Uterus (tissue), 4 donors: ENCODE data around the gene GLDC. TPM values are rescaled to one million over a fixed set of nuclear protein-coding genes. Genes with fewer than 3 reads are reported as not detected.
"Not testable (repeated sequence)": the region's sequence is repeated elsewhere in the genome, so short reads cannot be mapped to it uniquely, and the experiment has no call there.

Source experiments
- DNase-seq, 2 donors: peaks; one replicate each; pipeline ENCODE4 v3.0.0-alpha.2; 2019 to 2020
- H3K27ac ChIP-seq, 2 donors: fragments of 200-600 bp; sonication (generic); 1 replicate in 1 of 2; 2 replicates in 1 of 2; pipeline ENCODE4 v1.5.1; 2016 to 2018
- H3K27me3 ChIP-seq, 2 donors: fragments of 200-600 bp; sonication (generic); one replicate each; pipeline ENCODE4 v1.5.1; 2018 to 2019; ENCODE audit warnings: control low read depth in 1 of 2
- H3K36me3 ChIP-seq, 2 donors: fragments of 200-600 bp; sonication (generic); one replicate each; pipeline ENCODE4 v1.5.1; 2019; ENCODE audit warnings: control low read depth in 1 of 2
- H3K4me1 ChIP-seq, 2 donors: fragments of 200-600 bp; sonication (generic); one replicate each; pipeline ENCODE4 v1.5.1; 2018 to 2019; ENCODE audit warnings: control low read depth in 1 of 2
- H3K4me3 ChIP-seq, 2 donors: fragments of 200-600 bp; sonication (generic); 1 replicate in 1 of 2; 2 replicates in 1 of 2; pipeline ENCODE4 v1.5.1; 2018 to 2019; ENCODE audit warnings: mild to moderate bottlenecking in 1 of 2
- H3K9me3 ChIP-seq, 2 donors: fragments of 200-600 bp; sonication (generic); one replicate each; pipeline ENCODE4 v1.5.1; 2019; ENCODE audit warnings: control low read depth in 1 of 2
- POLR2A ChIP-seq, 2 donors: fragments of 450-650 bp; IDR thresholded peaks; one replicate each; pipeline ENCODE4 v1.6.1; 2016; ENCODE audit warnings: antibody characterized with exemption in 2 of 2, mild to moderate bottlenecking in 1 of 2, moderate library complexity in 1 of 2
- intact Hi-C: fragments of 100-400 bp; cut with DNase I; formaldehyde crosslinking; loops from one replicate; pipeline ENCODE4 v1.15.1; 2023; ENCODE audit warnings: low total_unique reads
- total RNA-seq, 4 donors: library from RNA; depleted of rRNA in 3 of 4; stranded (reverse); fragments of >200 nt in 3 of 4; gene quantifications; one replicate each; pipeline versions ENCODE4 v1.1.0 to v1.2.4, GENCODE V29; 2014 to 2023
- TF ChIP-seq, protein P1 (sequence below), 4 experiments: fragments of 200-600 bp in 2 of 4; fragments of 450-650 bp in 2 of 4; sonication (generic) in 2 of 4; IDR thresholded peaks; one replicate each; pipeline ENCODE4 v1.5.1; 2016 to 2019; ENCODE audit warnings: antibody characterized with exemption in 4 of 4, mild to moderate bottlenecking in 2 of 4, moderate library complexity in 1 of 4
- donor health status: DM: yes; HTN: yes; CAD: no.

The GLDC gene
- total RNA-seq, 4 donors from 2014 or later, result 0.26 to 8.4 (median 0.79) TPM; not detected in 1

DNA sequence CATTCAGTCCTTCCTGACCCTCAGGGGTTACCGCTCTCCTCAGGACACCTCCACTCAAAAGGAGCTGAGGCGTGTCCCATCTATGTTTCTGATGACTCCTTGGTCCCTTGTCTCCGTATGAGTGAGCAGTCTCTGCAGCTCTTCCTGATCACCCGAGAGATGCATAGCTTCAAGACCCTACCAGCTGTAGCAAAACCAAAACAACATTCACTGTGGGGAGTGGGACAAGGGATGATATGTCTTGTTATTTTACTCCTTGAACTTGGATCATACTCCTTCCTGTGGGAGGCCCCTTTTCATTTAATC is 14.4 kb downstream of the GLDC start:
- intact Hi-C loops, result no loop called here
- no peak for TF ChIP-seq POLR2A (IDR thresholded peaks at IDR 0.05)
- TF ChIP-seq, protein P1, sequence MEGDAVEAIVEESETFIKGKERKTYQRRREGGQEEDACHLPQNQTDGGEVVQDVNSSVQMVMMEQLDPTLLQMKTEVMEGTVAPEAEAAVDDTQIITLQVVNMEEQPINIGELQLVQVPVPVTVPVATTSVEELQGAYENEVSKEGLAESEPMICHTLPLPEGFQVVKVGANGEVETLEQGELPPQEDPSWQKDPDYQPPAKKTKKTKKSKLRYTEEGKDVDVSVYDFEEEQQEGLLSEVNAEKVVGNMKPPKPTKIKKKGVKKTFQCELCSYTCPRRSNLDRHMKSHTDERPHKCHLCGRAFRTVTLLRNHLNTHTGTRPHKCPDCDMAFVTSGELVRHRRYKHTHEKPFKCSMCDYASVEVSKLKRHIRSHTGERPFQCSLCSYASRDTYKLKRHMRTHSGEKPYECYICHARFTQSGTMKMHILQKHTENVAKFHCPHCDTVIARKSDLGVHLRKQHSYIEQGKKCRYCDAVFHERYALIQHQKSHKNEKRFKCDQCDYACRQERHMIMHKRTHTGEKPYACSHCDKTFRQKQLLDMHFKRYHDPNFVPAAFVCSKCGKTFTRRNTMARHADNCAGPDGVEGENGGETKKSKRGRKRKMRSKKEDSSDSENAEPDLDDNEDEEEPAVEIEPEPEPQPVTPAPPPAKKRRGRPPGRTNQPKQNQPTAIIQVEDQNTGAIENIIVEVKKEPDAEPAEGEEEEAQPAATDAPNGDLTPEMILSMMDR (IDR thresholded peaks at IDR 0.05), result no peak
- no peaks in the 10 kb centered on the region for H3K9me3 ChIP-seq
- H3K27me3 ChIP-seq, result no peaks in the 10 kb centered on the region
- H3K36me3 ChIP-seq, result no peaks in the 10 kb centered on the region
- H3K27ac ChIP-seq, result no peak overlapping the region
- H3K4me1 ChIP-seq, result no peaks in the 10 kb centered on the region
- no peak overlapping the region for H3K4me3 ChIP-seq
- DNase-seq, result no peak

DNA sequence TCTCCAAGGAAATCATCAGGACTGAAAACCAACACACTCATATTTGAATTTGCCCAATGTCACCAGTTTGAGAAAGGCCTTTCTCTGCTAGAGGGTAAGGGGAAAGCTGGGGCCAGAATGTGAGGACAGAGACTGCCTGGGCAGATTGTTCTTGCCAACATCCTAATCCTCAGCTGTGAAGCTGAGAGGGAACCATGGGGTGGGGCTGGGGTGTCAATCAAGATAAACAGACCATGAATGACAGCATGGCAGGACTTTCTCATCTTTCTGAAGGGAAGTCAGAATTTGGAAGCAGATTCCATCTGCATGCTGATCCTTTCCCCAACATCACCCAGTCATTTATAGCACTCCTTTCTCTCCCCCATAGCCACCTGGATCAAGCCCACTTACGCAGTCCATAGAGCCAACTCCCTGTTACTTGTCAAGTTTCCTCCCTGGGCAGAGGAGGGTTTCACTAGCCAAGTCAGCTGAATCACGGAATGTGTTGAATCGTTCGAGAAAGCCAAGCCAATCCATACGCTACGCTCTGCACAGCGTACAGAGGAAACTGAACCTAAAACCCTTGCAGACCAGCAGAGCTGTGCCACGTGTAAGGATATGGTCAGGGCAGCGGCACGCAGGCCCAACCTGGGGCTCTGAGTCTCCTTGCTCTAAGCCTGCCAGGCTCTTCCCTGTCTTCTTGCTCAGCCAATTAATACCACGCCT is 14.9 kb downstream of the GLDC start:
- no peak for TF ChIP-seq POLR2A (IDR thresholded peaks at IDR 0.05)
- TF ChIP-seq, protein P1 (IDR thresholded peaks at IDR 0.05), result no peak
- no peaks in the 10 kb centered on the region for H3K36me3 ChIP-seq
- no peaks in the 10 kb centered on the region for H3K4me1 ChIP-seq
- intact Hi-C loops, result no loop called here
- no peak for DNase-seq
- no peak overlapping the region for H3K4me3 ChIP-seq
- H3K27me3 ChIP-seq, result no peaks in the 10 kb centered on the region
- no peak overlapping the region for H3K27ac ChIP-seq
- no peaks in the 10 kb centered on the region for H3K9me3 ChIP-seq

DNA sequence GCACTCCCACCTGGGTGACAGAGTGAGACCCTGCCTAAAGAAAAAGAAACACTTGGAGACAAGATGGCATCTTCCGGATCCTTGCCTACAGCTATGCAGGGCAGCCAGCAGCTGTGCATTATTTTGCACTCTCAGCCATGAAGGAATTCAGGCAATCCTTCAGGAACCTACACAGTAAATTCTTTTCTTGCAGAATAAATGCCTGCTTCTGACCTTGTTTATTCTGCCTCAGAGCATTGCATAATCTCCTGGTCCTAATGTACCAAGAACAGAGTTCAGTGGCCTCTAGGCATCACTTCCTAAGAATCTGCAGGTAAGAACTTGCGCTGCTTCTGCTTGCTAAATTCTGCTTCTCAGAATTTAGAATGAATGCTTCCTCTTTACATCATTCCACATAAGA is 16.8 kb downstream of the GLDC start:
- TF ChIP-seq, protein P1 (IDR thresholded peaks at IDR 0.05), result no peak
- TF ChIP-seq POLR2A (IDR thresholded peaks at IDR 0.05), result no peak
- Histone ChIP-seq H3K4me3 (no peak overlapping the region), H3K9me3 (no peaks in the 10 kb centered on the region), H3K27ac (no peak overlapping the region), H3K27me3 (no peaks in the 10 kb centered on the region), H3K4me1 (no peaks in the 10 kb centered on the region), H3K36me3 (no peaks in the 10 kb centered on the region)
- intact Hi-C loops, result no loop called here
- no peak for DNase-seq

DNA sequence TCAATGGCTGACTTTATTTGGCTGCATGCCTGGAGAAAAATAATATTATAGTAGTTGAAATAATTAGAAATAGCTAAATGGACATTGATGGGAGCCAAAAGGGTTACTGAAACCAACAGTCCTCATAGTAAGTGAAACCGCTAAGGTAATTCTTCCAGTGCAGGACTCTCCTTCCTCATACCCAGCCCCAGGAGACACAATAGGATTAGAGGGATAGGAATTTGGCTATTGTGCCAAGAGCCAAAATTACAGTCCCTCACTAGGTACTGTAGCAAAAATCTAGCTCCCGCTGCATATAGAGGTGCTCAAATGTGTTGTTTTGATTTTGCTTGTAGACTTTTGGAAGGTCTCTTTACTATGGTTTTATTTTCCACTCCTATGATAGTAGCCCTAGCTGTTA is 20.2 kb downstream of the GLDC start:
- Histone ChIP-seq H3K36me3 (no peaks in the 10 kb centered on the region), H3K27me3 (no peaks in the 10 kb centered on the region), H3K27ac (no peak overlapping the region), H3K4me1 (no peaks in the 10 kb centered on the region), H3K9me3 (no peaks in the 10 kb centered on the region), H3K4me3 (no peak overlapping the region)
- intact Hi-C loops, result no loop called here
- TF ChIP-seq, protein P1 (IDR thresholded peaks at IDR 0.05), result no peak
- no peak for TF ChIP-seq POLR2A (IDR thresholded peaks at IDR 0.05)
- DNase-seq, result no peak

DNA sequence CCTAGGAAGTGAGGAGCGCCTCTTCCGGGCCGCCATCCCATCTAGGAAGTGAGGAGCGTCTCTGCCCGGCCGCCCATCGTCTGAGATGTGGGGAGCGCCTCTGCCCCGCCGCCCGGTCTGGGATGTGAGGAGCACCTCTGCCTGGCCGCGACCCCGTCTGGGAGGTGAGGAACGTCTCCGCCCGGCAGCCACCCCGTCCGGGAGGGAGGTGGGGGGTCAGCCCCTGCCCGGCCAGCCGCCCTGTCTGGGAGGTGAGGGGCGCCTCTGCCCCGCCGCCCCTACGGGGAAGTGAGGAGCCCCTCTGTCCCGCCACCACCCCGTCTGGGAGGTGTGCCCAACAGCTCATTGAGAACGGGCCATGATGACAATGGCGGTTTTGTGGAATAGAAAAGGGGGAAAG is 22.7 kb downstream of the GLDC start:
- H3K27me3 ChIP-seq, H3K9me3 ChIP-seq, H3K4me3 ChIP-seq, H3K27ac ChIP-seq, DNase-seq, H3K4me1 ChIP-seq, intact Hi-C loops, H3K36me3 ChIP-seq: not testable (repeated sequence)

DNA sequence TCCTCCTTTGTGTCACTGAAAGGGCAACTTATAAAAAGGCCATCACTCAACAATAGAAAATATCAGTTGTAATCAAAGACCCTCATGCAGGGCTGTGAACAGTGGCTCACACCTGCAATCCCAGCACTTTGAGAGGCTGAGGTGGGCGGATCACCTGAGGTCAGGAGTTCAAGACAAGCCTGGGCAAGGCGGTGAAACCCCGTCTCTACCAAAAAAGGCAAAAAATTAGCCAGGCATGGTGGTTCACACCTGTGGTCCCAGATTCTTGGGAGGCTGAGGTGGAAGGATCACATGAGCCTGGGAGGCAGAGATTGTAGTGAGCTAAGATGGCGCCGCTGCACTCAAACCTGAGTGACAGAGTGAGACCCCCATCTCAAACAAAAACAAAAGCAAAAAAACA is 24.7 kb downstream of the GLDC start:
- Histone ChIP-seq H3K36me3 (no peaks in the 10 kb centered on the region), H3K27me3 (no peaks in the 10 kb centered on the region), H3K4me1 (no peaks in the 10 kb centered on the region), H3K27ac (no peak overlapping the region), H3K9me3 (no peaks in the 10 kb centered on the region), H3K4me3 (no peak overlapping the region)
- intact Hi-C loops, result no loop called here
- TF ChIP-seq, protein P1 (IDR thresholded peaks at IDR 0.05), result no peak
- TF ChIP-seq POLR2A (IDR thresholded peaks at IDR 0.05), result no peak
- no peak for DNase-seq
